Prostate gland (tissue), 2 donors: ENCODE results near the gene RWDD1.

Source experiments
- POLR2A ChIP-seq: fragments of 450-650 bp; IDR thresholded peaks from one replicate; pipeline ENCODE4 v1.6.1; 2016; ENCODE audit warnings: antibody characterized with exemption, mild to moderate bottlenecking
- TF ChIP-seq, protein P1 (sequence below), 4 experiments: fragments of 200-600 bp in 2 of 4; fragments of 450-650 bp in 2 of 4; sonication (generic) in 2 of 4; IDR thresholded peaks; 1 replicate in 3 of 4; 2 replicates in 1 of 4; pipeline ENCODE4 v1.5.1; 2016 to 2019; ENCODE audit warnings: antibody characterized with exemption in 4 of 4, mild to moderate bottlenecking in 2 of 4, moderate library complexity in 2 of 4

GRCh38 chr6:116625872-116626271 lies 54.6 kb downstream of the RWDD1 start:
- TF ChIP-seq, protein P1, sequence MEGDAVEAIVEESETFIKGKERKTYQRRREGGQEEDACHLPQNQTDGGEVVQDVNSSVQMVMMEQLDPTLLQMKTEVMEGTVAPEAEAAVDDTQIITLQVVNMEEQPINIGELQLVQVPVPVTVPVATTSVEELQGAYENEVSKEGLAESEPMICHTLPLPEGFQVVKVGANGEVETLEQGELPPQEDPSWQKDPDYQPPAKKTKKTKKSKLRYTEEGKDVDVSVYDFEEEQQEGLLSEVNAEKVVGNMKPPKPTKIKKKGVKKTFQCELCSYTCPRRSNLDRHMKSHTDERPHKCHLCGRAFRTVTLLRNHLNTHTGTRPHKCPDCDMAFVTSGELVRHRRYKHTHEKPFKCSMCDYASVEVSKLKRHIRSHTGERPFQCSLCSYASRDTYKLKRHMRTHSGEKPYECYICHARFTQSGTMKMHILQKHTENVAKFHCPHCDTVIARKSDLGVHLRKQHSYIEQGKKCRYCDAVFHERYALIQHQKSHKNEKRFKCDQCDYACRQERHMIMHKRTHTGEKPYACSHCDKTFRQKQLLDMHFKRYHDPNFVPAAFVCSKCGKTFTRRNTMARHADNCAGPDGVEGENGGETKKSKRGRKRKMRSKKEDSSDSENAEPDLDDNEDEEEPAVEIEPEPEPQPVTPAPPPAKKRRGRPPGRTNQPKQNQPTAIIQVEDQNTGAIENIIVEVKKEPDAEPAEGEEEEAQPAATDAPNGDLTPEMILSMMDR (IDR thresholded peaks at IDR 0.05) = no peak
- no peak for TF ChIP-seq POLR2A
